Ascending aorta (tissue), 2 donors: ENCODE data around the gene ARFIP2. TPM values are rescaled to one million over a fixed set of nuclear protein-coding genes. Genes with fewer than 3 reads are reported as not detected.
"Not testable (repeated sequence)": the region's sequence is repeated elsewhere in the genome, so short reads cannot be mapped to it uniquely, and the experiment has no call there.

ENCODE experiments used
- DNase-seq, 2 donors: peaks; one replicate each; pipeline ENCODE4 v3.0.0-alpha.2; 2019; ENCODE audit warnings: low spot score in 2 of 2
- H3K27ac ChIP-seq, 2 donors: fragments of 200-600 bp; sonication (generic); one replicate each; pipeline ENCODE4 v1.5.1; 2016 to 2017; ENCODE audit warnings: mild to moderate bottlenecking in 1 of 2
- H3K27me3 ChIP-seq: fragments of 200-600 bp; sonication (generic); one replicate; pipeline ENCODE4 v1.5.1; 2017
- H3K36me3 ChIP-seq, 2 donors: fragments of 200-600 bp; sonication (generic); one replicate each; pipeline ENCODE4 v1.5.1; 2016
- H3K4me1 ChIP-seq, 2 donors: fragments of 200-600 bp; sonication (generic); one replicate each; pipeline ENCODE4 v1.5.1; 2016 to 2017; ENCODE audit warnings: mild to moderate bottlenecking in 1 of 2
- H3K4me3 ChIP-seq, 2 donors: fragments of 200-600 bp; sonication (generic); one replicate each; pipeline ENCODE4 v1.5.1; 2016 to 2017; ENCODE audit warnings: mild to moderate bottlenecking in 1 of 2
- H3K9me3 ChIP-seq, 2 donors: fragments of 200-600 bp; sonication (generic); one replicate each; pipeline ENCODE4 v1.5.1; 2016
- CTCF ChIP-seq, 3 experiments: fragments of 200-600 bp in 2 of 3; fragments of 450-650 bp in 1 of 3; sonication (generic) in 2 of 3; IDR thresholded peaks; one replicate each; pipeline ENCODE4 v1.5.1; 2016 to 2019; ENCODE audit warnings: antibody characterized with exemption in 3 of 3, mild to moderate bottlenecking in 1 of 3, moderate library complexity in 1 of 3
- intact Hi-C: fragments of 100-400 bp; cut with DNase I; formaldehyde crosslinking; loops from one replicate; pipeline ENCODE4 v1.15.1; 2023
- total RNA-seq: library from RNA; depleted of rRNA; stranded (reverse); fragments of >200 nt; gene quantifications from one replicate; pipeline ENCODE4 v1.1.0, GENCODE V29; 2016

ARFIP2 gene
- total RNA-seq: 87.8 TPM

- no peak for TF ChIP-seq CTCF (IDR thresholded peaks at IDR 0.05)
- peaks cover 26 to 66% of the 10 kb centered on the region in 2 donors for H3K36me3 ChIP-seq
- H3K4me1 ChIP-seq: peaks cover 7 to 27% of the 10 kb centered on the region in 2 donors
Observed at GRCh38 chr11:6481012-6481923, at the start of gene ARFIP2, which contains the start of gene TIMM10B. TSS of gene ARFIP2 (minus strand) at chr11:6481331. CDS start at chr11:6480421, 910 bp downstream. TSS of gene TIMM10B (plus strand) at chr11:6481501. CDS start at chr11:6481517, 16 bp downstream.

GRCh38 chr11:6530848-6531247 is 49.7 kb upstream of the ARFIP2 start:
- H3K9me3 ChIP-seq: no peaks in the 10 kb centered on the region
- no peak overlapping the region for H3K4me3 ChIP-seq
- H3K27me3 ChIP-seq: no peaks in the 10 kb centered on the region
- intact Hi-C loops: loop anchor here (2.0 to 5.0 kb wide), 3 partner anchors 72 to 176 kb away; partner anchors contain the start of genes ILK, MRPL17 and RRP8
- no peaks in the 10 kb centered on the region for H3K4me1 ChIP-seq
- H3K27ac ChIP-seq: no peak overlapping the region
- H3K36me3 ChIP-seq: peaks cover 14 to 18% of the 10 kb centered on the region in 2 donors
- DNase-seq: no peak
- no peak for TF ChIP-seq CTCF (IDR thresholded peaks at IDR 0.05)

More at GRCh38 chr11:6481012-6481923, at the start of gene ARFIP2, which contains the start of gene TIMM10B:
- peak within 1 kb of the TSS; percentile 92 to 94 for H3K4me3 ChIP-seq
- no peaks in the 10 kb centered on the region for H3K27me3 ChIP-seq
- no peaks in the 10 kb centered on the region for H3K9me3 ChIP-seq
- intact Hi-C loops: loop anchor here (1.0 to 2.0 kb wide), 3 partner anchors 62 to 246 kb away; partner anchors contain the start of genes APBB1, FHIP1B and SMPD1
- peak; percentile 96 to 99 for DNase-seq
- peak within 1 kb of the TSS; percentile 95 for H3K27ac ChIP-seq

- DNase-seq: no peak
- H3K4me1 ChIP-seq: no peaks in the 10 kb centered on the region
- H3K27me3 ChIP-seq: no peaks in the 10 kb centered on the region
- intact Hi-C loops: no loop called here
- peaks cover 14 to 18% of the 10 kb centered on the region in 2 donors for H3K36me3 ChIP-seq
- no peak overlapping the region for H3K4me3 ChIP-seq
- no peak for TF ChIP-seq CTCF (IDR thresholded peaks at IDR 0.05)
- no peak overlapping the region for H3K27ac ChIP-seq
- no peaks in the 10 kb centered on the region for H3K9me3 ChIP-seq
Observed at GRCh38 chr11:6529266-6529665, 48.1 kb upstream of the ARFIP2 start.

GRCh38 chr11:6526411-6527135 is 45.4 kb upstream of the ARFIP2 start:
- DNase-seq: no peak
- intact Hi-C loops: no loop called here
- H3K4me1 ChIP-seq: no peaks in the 10 kb centered on the region
- H3K4me3 ChIP-seq: no peak overlapping the region
- H3K27me3 ChIP-seq: no peaks in the 10 kb centered on the region
- H3K27ac ChIP-seq: no peak overlapping the region
- TF ChIP-seq CTCF (IDR thresholded peaks at IDR 0.05): no peak
- no peaks in the 10 kb centered on the region for H3K9me3 ChIP-seq
- H3K36me3 ChIP-seq: peaks cover 4 to 10% of the 10 kb centered on the region in 2 donors

- H3K27me3 ChIP-seq: no peaks in the 10 kb centered on the region
- no peak overlapping the region for H3K27ac ChIP-seq
- H3K9me3 ChIP-seq: no peaks in the 10 kb centered on the region
- intact Hi-C loops: no loop called here
- no peaks in the 10 kb centered on the region for H3K4me1 ChIP-seq
- no peak for DNase-seq
- peaks cover 0 to 5% of the 10 kb centered on the region in 2 donors for H3K36me3 ChIP-seq
- no peak for TF ChIP-seq CTCF (IDR thresholded peaks at IDR 0.05)
- no peak overlapping the region for H3K4me3 ChIP-seq
Observed at GRCh38 chr11:6523253-6523652, 42.1 kb upstream of the ARFIP2 start.

- intact Hi-C loops, H3K9me3 ChIP-seq, H3K4me1 ChIP-seq, H3K27ac ChIP-seq, H3K36me3 ChIP-seq, H3K4me3 ChIP-seq, H3K27me3 ChIP-seq, DNase-seq: not testable (repeated sequence)
Observed at GRCh38 chr11:6521946-6522345, 40.8 kb upstream of the ARFIP2 start.
